GM12872 (cell line): ENCODE data around the gene HDAC10.

Experiments used
- CTCF ChIP-seq: IDR thresholded peaks from 3 replicates; pipeline ENCODE4 v1.5.1; 2011; ENCODE audit warnings: low read depth, mild to moderate bottlenecking, low read length, moderate library complexity; ENCODE audit not compliant: insufficient read depth

HDAC10 gene

GRCh38 chr22:50276143-50276542 is 25.1 kb upstream of the HDAC10 start:
- TF ChIP-seq CTCF = peak; percentile 93

GRCh38 chr22:50275181-50276055 is 24.4 kb upstream of the HDAC10 start:
- TF ChIP-seq CTCF = no peak

GRCh38 chr22:50274771-50275170 is 23.7 kb upstream of the HDAC10 start:
- TF ChIP-seq CTCF = no peak

- peak; percentile 38 for TF ChIP-seq CTCF
These were observed 23.2 kb upstream of the HDAC10 start for GRCh38 chr22:50274311-50274710.

- no peak for TF ChIP-seq CTCF
These were observed 21.2 kb upstream of the HDAC10 start for GRCh38 chr22:50272044-50272802.

GRCh38 chr22:50271519-50271970 is 20.5 kb upstream of the HDAC10 start:
- peak; percentile 29; the same call in 1 of the 3 replicates for TF ChIP-seq CTCF

- TF ChIP-seq CTCF = no peak
These were observed 19.8 kb upstream of the HDAC10 start for GRCh38 chr22:50270666-50271394.
